Aorta (tissue), 5 donors: ENCODE data around the gene DYRK3. TPM values are rescaled to one million over a fixed set of nuclear protein-coding genes. Genes with fewer than 3 reads are reported as not detected.

ENCODE experiments used
- ATAC-seq: fragments of 200-7000 bp; cut with Tn5 transposase; one replicate; pipeline ENCODE4 v1.9.1; 2022; ENCODE audit warnings: moderate library complexity; ENCODE audit not compliant: low FRiP score
- DNase-seq, 2 donors: peaks; one replicate each; pipeline ENCODE4 v3.0.0-alpha.2; 2020
- H3K27ac ChIP-seq, 2 donors: one replicate each; pipeline ENCODE4 v1.5.1; 2013; ENCODE audit warnings: low read length in 2 of 2, mild to moderate bottlenecking in 2 of 2, moderate library complexity in 2 of 2, control low read depth in 1 of 2, inconsistent platforms in 1 of 2, low read depth in 1 of 2
- H3K27me3 ChIP-seq, 2 donors: one replicate each; pipeline ENCODE4 v1.6.1; 2013; ENCODE audit warnings: control low read depth in 1 of 2, low read length in 1 of 2, mild to moderate bottlenecking in 1 of 2, moderate library complexity in 1 of 2; ENCODE audit not compliant: insufficient read depth in 2 of 2, control insufficient read depth in 1 of 2
- H3K36me3 ChIP-seq, 2 donors: one replicate each; pipeline ENCODE4 v1.6.1; 2013; ENCODE audit warnings: control low read depth in 1 of 2, low read length in 1 of 2, mild to moderate bottlenecking in 1 of 2; ENCODE audit not compliant: insufficient read depth in 2 of 2, control insufficient read depth in 1 of 2
- H3K4me1 ChIP-seq, 2 donors: one replicate each; pipeline ENCODE4 v1.6.1; 2013; ENCODE audit warnings: low read length in 2 of 2, control low read depth in 1 of 2, mild to moderate bottlenecking in 1 of 2, moderate library complexity in 1 of 2; ENCODE audit not compliant: insufficient read depth in 2 of 2, control insufficient read depth in 1 of 2
- H3K4me3 ChIP-seq, 2 donors: one replicate each; pipeline ENCODE4 v1.5.1; 2013; ENCODE audit warnings: low read length in 2 of 2, control low read depth in 1 of 2, mild to moderate bottlenecking in 1 of 2
- H3K9me3 ChIP-seq: one replicate; pipeline ENCODE4 v1.6.1; 2013; ENCODE audit warnings: mild to moderate bottlenecking, low read length; ENCODE audit not compliant: control insufficient read depth
- WGBS, 2 donors: extraction: QIAGEN DNeasy Blood & Tissue Kit; methylation state at CpG; one replicate each; pipeline ENCODE4 v1.1.7; 2013; 5-methylcytosine and 5-hydroxymethylcytosine counted together
- intact Hi-C, 2 donors: fragments of 100-400 bp; cut with DNase I; formaldehyde crosslinking; loops; one replicate each; pipeline versions ENCODE4 v1.14.2 to v1.15.0; 2022
- polyA plus RNA-seq, 2 donors: library from polyadenylated mRNA; stranded (reverse); fragments of 200-250 nt; gene quantifications; one replicate each; pipeline ENCODE4 v1.2.3, GENCODE V29; 2013
- total RNA-seq, 2 donors: library from RNA; stranded (reverse); fragmentation: NEBNext Ultra II Directional; extraction: Animal tissue kit (Norgen Biotek cat#: 25700); gene quantifications; one replicate each; pipeline ENCODE4 v1.2.1, GENCODE V29; 2021
- donor health status: healthy with polysubstance abuse.
- donor health status: Bipolar disorder and iron deficiency.
- donor health status: DM: no; HTN: no; CAD: no.
- donor health status: DM: no; HTN: no; CAD: no.
- donor health status: DM: yes; HTN: yes; CAD: no.

Gene DYRK3
- total and polyA plus RNA-seq, 4 donors, result 2.8 to 10.7 (median 6.2) TPM

DNA sequence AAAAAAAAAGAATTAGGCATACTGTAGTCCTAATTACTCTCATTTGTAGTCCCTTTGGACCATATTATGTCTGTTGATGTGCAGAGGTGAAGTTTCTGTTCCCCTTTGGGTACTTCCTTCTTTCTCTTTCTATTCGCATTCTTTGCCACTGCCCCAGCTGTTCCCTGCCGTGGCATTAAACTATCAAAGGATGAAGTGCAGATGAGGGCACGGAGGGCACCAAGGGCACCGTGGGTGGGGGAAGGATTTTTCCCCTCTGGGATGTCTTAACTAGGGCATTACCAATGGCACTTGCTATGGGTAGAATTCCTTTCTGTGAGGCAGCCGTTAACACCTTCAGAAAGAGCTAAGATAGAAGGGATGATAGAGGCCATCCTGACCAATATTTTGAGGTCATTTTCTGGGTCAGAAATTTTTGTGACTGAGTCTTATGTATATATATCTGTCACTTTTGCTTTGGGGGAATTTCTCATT, 44.4 kb downstream of the DYRK3 start:
- intact Hi-C loops, result loop anchor here (5.0 to 10.0 kb wide), 2 partner anchors 43 to 185 kb away; no protein-coding TSS in a partner anchor
- H3K9me3 ChIP-seq, result no peaks in the 10 kb centered on the region
- WGBS, 2 donors, result 62 to 64% methylated on average over 5 of the region's 5 CpGs
- H3K4me1 ChIP-seq, result no peaks in the 10 kb centered on the region
- H3K27ac ChIP-seq, result no peak overlapping the region
- no peaks in the 10 kb centered on the region for H3K27me3 ChIP-seq
- ATAC-seq (no peak), DNase-seq (no peak)
- no peak overlapping the region for H3K4me3 ChIP-seq
- no peaks in the 10 kb centered on the region for H3K36me3 ChIP-seq

DNA sequence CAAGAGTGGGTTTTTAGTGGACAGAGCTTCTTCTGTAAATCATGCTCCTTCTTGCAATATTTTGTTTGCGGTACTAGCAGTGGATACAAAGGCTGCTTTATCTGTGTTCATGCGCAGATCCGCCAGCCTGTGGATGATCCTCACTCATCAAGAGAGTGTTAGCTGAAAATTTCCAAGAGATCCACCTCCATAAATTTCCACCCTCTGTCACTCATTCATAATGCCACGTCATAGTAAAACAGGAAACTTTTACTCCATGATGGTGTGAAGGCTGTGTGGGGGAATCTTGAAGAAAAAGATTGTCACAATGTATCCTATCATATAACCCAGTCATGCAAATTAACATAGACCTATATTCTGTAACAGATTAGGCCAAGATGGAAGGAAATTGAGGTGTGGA, 44.9 kb downstream of the DYRK3 start:
- DNase-seq (no peak), ATAC-seq (no peak)
- no peak overlapping the region for H3K27ac ChIP-seq
- intact Hi-C loops, result loop anchor here in 1 of 2 donors (10.0 kb wide), 1 partner anchor 185 kb away; no protein-coding TSS in a partner anchor
- H3K4me3 ChIP-seq, result no peak overlapping the region
- H3K4me1 ChIP-seq, result no peaks in the 10 kb centered on the region
- 76 to 77% methylated on average over 4 of the region's 4 CpGs for WGBS, 2 donors
- H3K9me3 ChIP-seq, result no peaks in the 10 kb centered on the region
- no peaks in the 10 kb centered on the region for H3K27me3 ChIP-seq
- H3K36me3 ChIP-seq, result no peaks in the 10 kb centered on the region

DNA sequence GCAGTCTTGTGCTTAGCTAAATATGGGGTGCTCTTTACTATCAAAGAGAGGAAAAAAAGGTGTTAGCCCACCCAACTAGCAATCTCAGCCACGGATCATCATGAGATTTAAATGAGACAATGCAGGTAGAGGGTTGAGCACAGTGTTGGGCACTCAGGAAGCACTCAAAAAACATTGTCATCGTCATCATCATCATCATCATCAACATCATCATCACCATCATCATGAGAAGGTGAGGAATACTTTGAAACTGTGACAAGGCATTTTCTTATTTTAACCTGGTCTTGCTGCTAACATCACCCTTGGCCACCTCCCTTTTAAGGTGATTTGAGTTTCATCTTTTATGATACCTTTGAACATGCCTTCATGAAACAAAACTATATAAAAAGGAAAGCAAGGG, 46.0 kb downstream of the DYRK3 start:
- Histone ChIP-seq H3K36me3 (no peaks in the 10 kb centered on the region), H3K27ac (no peak overlapping the region), H3K4me1 (no peaks in the 10 kb centered on the region), H3K27me3 (no peaks in the 10 kb centered on the region), H3K4me3 (no peak overlapping the region), H3K9me3 (no peaks in the 10 kb centered on the region)
- WGBS, 2 donors, result 69 to 73% methylated on average over 2 of the region's 2 CpGs
- intact Hi-C loops, result loop anchor here in 1 of 2 donors (10.0 kb wide), 1 partner anchor 187 kb away; no protein-coding TSS in a partner anchor
- no peak for ATAC-seq
- no peak for DNase-seq

DNA sequence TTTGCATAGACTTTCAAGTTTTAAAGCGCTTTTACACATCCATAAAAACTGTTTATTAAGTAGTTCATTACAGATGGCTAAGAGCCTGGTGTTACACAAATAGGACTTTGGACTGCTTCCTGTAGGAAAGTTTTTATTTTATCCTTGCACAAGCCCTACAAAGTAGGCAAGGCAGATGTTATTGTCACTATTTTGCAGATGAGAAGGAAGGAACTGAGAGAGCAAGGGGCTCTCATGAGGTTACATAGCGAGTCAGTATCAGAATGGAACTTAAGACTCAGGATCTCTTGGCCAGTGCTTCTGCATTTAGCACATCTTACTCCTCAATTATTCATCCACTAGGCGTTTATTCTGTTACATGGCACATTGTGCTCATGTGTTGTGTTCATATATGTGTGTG, 46.8 kb downstream of the DYRK3 start:
- H3K4me3 ChIP-seq, result no peak overlapping the region
- H3K4me1 ChIP-seq, result peaks cover 0 to 4% of the 10 kb centered on the region in 2 donors
- H3K36me3 ChIP-seq, result no peaks in the 10 kb centered on the region
- no peaks in the 10 kb centered on the region for H3K9me3 ChIP-seq
- H3K27me3 ChIP-seq, result no peaks in the 10 kb centered on the region
- no peak for DNase-seq
- intact Hi-C loops, result loop anchor here in 1 of 2 donors (10.0 kb wide), 1 partner anchor 187 kb away; no protein-coding TSS in a partner anchor
- 90 to 92% methylated on average over 3 of the region's 3 CpGs for WGBS, 2 donors
- no peak for ATAC-seq
- H3K27ac ChIP-seq, result no peak overlapping the region

DNA sequence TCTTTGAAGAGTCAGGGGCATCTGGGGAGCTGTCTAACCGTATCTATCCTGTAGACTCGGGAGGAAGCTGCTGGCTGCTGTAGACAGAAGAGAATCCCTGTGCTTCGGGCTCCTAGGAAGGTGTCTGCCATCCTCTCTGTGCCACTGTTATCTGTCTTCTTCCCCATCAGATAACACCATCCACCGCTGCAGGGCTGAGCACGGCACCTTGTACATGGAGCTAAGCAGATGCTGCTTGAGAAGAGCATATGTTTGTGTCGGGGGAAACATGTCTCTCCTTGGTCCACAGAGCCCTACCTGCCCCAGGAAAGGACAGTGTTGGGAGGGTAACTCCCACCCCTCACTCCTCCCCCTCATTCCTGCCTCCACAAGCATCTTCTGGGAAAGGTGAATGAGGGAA, 48.0 kb downstream of the DYRK3 start:
- no peak overlapping the region for H3K4me3 ChIP-seq
- DNase-seq, result no peak
- WGBS, 2 donors, result 93% methylated on average over 6 of the region's 6 CpGs
- intact Hi-C loops, result loop anchor here in 1 of 2 donors (10.0 kb wide), 1 partner anchor 189 kb away; no protein-coding TSS in a partner anchor
- H3K27me3 ChIP-seq, result no peaks in the 10 kb centered on the region
- H3K9me3 ChIP-seq, result no peaks in the 10 kb centered on the region
- peaks cover 4 to 15% of the 10 kb centered on the region in 2 donors for H3K4me1 ChIP-seq
- no peak for ATAC-seq
- H3K36me3 ChIP-seq, result no peaks in the 10 kb centered on the region
- no peak overlapping the region for H3K27ac ChIP-seq

DNA sequence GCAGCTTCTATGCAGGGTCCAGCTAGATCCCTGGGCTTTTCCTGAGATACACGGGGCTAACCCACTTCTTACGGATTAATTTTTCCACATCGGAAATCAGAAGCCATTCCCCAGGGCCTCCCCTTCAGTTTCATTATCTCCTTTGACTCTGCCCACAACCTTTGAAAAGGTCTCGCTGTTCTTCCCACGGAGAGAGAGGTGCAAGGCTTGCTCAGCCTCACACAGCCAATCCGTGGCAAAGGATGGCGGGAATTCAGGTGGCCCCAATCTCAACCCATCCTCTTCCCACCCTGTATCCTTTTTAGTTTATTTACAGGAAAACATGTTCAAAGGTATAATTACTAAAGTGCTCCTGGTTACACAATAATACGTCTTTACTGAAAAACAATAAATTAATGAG, 48.7 kb downstream of the DYRK3 start:
- ATAC-seq, result no peak
- Histone ChIP-seq H3K36me3 (no peaks in the 10 kb centered on the region), H3K4me1 (peaks cover 4 to 16% of the 10 kb centered on the region in 2 donors), H3K4me3 (no peak overlapping the region), H3K27ac (no peak overlapping the region), H3K9me3 (no peaks in the 10 kb centered on the region), H3K27me3 (no peaks in the 10 kb centered on the region)
- no peak for DNase-seq
- intact Hi-C loops, result loop anchor here in 1 of 2 donors (10.0 kb wide), 1 partner anchor 189 kb away; no protein-coding TSS in a partner anchor
- WGBS, 2 donors, result 62% methylated on average over 8 of the region's 8 CpGs

DNA sequence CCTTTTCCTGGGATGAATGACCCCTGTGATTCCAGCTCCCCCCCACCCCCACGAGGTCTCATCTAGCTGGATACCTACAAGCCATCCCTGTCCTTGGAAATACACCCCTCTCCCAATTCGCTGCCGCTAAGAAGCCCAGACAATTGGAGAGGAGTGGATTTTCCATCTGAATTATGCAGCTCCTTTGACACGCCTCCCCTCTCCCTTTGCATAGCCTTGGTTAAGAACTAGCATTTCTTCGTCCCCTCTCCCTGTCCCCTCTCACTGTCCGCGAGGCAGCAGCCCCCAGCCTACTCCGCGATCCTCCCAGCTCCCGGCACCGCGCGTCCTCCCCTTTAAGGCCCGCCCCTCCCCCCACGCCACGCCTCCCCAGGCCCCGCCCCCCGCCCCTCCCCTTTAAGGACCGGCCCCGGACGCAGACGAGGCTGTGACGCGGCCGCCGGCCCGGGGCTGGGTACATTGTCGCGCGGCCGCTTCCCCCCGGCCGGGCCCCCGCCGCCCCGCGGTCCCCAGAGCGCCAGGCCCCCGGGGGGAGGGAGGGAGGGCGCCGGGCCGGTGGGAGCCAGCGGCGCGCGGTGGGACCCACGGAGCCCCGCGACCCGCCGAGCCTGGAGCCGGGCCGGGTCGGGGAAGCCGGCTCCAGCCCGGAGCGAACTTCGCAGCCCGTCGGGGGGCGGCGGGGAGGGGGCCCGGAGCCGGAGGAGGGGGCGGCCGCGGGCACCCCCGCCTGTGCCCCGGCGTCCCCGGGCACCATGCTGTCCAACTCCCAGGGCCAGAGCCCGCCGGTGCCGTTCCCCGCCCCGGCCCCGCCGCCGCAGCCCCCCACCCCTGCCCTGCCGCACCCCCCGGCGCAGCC, 49.4 kb downstream of the DYRK3 start, which contains the start of gene MAPKAPK2:
Gene MAPKAPK2, plus strand, starts transcription at position 428 of the 856 bp plus-strand sequence. Its CDS starts 325 bp downstream, at position 753.
- Histone ChIP-seq H3K27me3 (no peaks in the 10 kb centered on the region), H3K36me3 (no peaks in the 10 kb centered on the region), H3K4me3 (peak within 1 kb of the TSS; percentile 99 to 100), H3K27ac (peak within 1 kb of the TSS; percentile 100), H3K4me1 (peaks cover 6 to 16% of the 10 kb centered on the region in 2 donors), H3K9me3 (no peaks in the 10 kb centered on the region)
- 0 to 1% methylated on average over 35 to 82 of the region's 82 CpGs for WGBS, 2 donors
- DNase-seq (peak; percentile 84 to 93), ATAC-seq (peak; percentile 87)
- intact Hi-C loops, result loop anchor here in 1 of 2 donors (5.0 to 10.0 kb wide), 2 partner anchors 38 to 190 kb away; no protein-coding TSS in a partner anchor

DNA sequence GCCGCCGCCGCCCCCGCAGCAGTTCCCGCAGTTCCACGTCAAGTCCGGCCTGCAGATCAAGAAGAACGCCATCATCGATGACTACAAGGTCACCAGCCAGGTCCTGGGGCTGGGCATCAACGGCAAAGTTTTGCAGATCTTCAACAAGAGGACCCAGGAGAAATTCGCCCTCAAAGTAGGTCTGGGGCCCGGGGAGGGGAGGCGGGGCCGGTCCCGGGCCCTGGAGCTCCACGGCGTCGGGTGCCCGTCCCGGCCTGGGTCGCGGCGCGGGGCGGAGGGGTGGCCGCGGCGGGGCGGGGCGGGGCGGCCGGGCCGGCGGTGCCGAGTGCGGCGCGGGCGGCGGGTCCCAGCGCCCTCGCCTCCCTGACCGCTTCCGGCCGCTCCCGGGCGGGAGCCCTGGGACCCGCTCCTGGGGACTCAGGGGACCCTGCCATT, 50.0 kb downstream of the DYRK3 start:
- peaks cover 8 to 16% of the 10 kb centered on the region in 2 donors for H3K4me1 ChIP-seq
- peak overlapping the region; percentile 99 to 100 for H3K4me3 ChIP-seq
- H3K36me3 ChIP-seq, result no peaks in the 10 kb centered on the region
- no peaks in the 10 kb centered on the region for H3K9me3 ChIP-seq
- intact Hi-C loops, result loop anchor here in 1 of 2 donors (5.0 to 10.0 kb wide), 2 partner anchors 37 to 191 kb away; no protein-coding TSS in a partner anchor
- peak; percentile 57 to 83 for DNase-seq
- WGBS, 2 donors, result 1% methylated on average over 31 to 48 of the region's 48 CpGs
- H3K27ac ChIP-seq, result peak overlapping the region; percentile 100
- no peaks in the 10 kb centered on the region for H3K27me3 ChIP-seq
- peak; percentile 69 for ATAC-seq
